Keratinocyte (primary cell): ENCODE measurements around the gene BABAM2.

Experiments used
- CTCF ChIP-seq, 3 experiments: IDR thresholded peaks in 1 of 3; conservative IDR thresholded peaks in 1 of 3; optimal IDR thresholded peaks in 1 of 3; 2 replicates in 2 of 3; 3 replicates in 1 of 3; pipeline versions ENCODE3 to v1.5.1; 2011; ENCODE audit warnings: low read length in 3 of 3, mild to moderate bottlenecking in 3 of 3, moderate library complexity in 2 of 3, control low read depth in 1 of 3, inconsistent platforms in 1 of 3; ENCODE audit not compliant: insufficient read depth in 2 of 3; ENCODE audit errors: extremely low read depth in 1 of 3
- EZH2 ChIP-seq: IDR thresholded peaks from one replicate; pipeline ENCODE4 v1.6.1; 2012; ENCODE audit warnings: inconsistent platforms, mild to moderate bottlenecking, low read length, moderate library complexity

GRCh38 chr2:28375742-28376631 is 485.5 kb downstream of the BABAM2 start:
- TF ChIP-seq EZH2 (no peak), CTCF (optimal IDR thresholded peaks at IDR 0.05 in 1 of 3, IDR thresholded peaks at IDR 0.05 in 1 of 3, conservative IDR thresholded peaks at IDR 0.05 in 1 of 3; ENCODE audit: extremely low read depth in 1 of 3, insufficient read depth in 2 of 3, low read length in 3 of 3) (no peak)
